Prostate gland (tissue), 2 donors: ENCODE results near the gene RBM47.

ENCODE experiments used
- POLR2A ChIP-seq: fragments of 450-650 bp; IDR thresholded peaks from one replicate; pipeline ENCODE4 v1.6.1; 2016; ENCODE audit warnings: antibody characterized with exemption, mild to moderate bottlenecking
- POLR2AphosphoS5 ChIP-seq: sonication (generic); formaldehyde crosslinking; IDR thresholded peaks from one replicate; pipeline ENCODE4 v1.6.1; 2017; ENCODE audit warnings: antibody characterized with exemption
- TF ChIP-seq, protein P1 (sequence below), 4 experiments: fragments of 200-600 bp in 2 of 4; fragments of 450-650 bp in 2 of 4; sonication (generic) in 2 of 4; IDR thresholded peaks; 1 replicate in 3 of 4; 2 replicates in 1 of 4; pipeline ENCODE4 v1.5.1; 2016 to 2019; ENCODE audit warnings: antibody characterized with exemption in 4 of 4, mild to moderate bottlenecking in 2 of 4, moderate library complexity in 2 of 4

DNA sequence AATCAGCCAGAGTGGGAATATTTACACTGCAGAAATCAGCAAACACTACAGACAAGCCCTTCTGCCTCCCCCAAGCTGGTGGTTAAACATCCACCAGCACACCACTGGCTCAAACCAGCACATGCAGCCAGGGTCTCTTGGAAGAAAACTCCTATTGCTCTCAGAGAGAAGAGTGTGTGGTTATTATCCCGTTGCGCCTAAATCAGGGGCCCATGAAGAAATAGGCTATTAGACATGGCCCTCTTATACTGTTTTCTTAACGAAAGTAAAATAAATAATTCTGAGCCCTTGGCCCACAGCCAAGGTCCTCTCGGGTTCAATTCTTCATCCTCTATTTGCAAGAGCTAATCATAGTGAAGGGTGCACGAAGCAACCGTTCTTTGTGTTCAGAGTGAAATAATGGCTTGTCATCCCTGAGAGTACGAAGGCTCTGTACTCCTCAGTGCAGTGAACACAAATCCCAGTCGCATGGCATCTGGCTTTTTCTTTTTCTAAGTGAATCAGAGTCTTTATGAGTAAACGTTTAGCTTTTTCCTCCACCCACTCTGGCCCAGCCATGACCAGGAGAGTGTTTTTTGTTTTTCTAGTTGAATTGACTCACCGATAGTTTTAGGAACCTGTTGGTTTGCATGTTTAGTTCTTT lies 33.4 kb upstream of the RBM47 start:
- TF ChIP-seq, protein P1, sequence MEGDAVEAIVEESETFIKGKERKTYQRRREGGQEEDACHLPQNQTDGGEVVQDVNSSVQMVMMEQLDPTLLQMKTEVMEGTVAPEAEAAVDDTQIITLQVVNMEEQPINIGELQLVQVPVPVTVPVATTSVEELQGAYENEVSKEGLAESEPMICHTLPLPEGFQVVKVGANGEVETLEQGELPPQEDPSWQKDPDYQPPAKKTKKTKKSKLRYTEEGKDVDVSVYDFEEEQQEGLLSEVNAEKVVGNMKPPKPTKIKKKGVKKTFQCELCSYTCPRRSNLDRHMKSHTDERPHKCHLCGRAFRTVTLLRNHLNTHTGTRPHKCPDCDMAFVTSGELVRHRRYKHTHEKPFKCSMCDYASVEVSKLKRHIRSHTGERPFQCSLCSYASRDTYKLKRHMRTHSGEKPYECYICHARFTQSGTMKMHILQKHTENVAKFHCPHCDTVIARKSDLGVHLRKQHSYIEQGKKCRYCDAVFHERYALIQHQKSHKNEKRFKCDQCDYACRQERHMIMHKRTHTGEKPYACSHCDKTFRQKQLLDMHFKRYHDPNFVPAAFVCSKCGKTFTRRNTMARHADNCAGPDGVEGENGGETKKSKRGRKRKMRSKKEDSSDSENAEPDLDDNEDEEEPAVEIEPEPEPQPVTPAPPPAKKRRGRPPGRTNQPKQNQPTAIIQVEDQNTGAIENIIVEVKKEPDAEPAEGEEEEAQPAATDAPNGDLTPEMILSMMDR (IDR thresholded peaks at IDR 0.05), result no peak
- TF ChIP-seq POLR2AphosphoS5, result no peak
- TF ChIP-seq POLR2A, result no peak
